ENCODE data around the gene DPH7.
"Not testable (repeated sequence)": the region's sequence is repeated elsewhere in the genome, so short reads cannot be mapped to it uniquely, and the experiment has no call there.

Gene DPH7

GRCh38 chr9:137545123-137545522 lies 33.6 kb downstream of the DPH7 start:
- DNase-seq (no peak), ATAC-seq (no peak)

DNA sequence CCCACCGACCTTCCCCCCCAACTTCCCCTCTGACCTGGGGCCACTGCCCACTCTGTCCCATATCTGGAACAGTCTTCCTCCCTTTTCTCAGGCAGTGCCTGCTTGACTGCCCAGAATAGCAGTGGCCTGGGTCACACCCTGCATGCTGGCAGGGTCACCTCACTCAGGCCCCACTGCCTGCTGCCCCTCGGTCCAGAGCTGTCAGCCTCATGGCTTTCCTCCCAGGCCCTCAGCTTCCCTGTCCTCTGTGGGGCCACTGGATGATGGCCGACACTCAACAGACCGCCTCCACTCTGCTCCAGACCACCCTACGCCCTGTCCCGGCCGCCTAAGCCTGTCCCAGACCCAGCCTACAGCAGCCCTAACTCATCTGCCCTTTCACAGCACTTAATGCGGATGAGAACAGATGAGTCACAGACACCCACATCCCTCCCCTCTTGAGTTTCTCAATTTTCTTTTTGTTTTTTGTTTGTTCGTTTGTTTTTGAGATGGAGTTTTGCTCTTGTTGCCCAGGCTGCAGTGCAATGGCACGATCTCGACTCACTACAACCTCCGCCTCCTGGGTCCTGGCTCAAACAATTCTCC lies 34.5 kb downstream of the DPH7 start:
- ATAC-seq (peak; percentile 63), DNase-seq (no peak)

DNA sequence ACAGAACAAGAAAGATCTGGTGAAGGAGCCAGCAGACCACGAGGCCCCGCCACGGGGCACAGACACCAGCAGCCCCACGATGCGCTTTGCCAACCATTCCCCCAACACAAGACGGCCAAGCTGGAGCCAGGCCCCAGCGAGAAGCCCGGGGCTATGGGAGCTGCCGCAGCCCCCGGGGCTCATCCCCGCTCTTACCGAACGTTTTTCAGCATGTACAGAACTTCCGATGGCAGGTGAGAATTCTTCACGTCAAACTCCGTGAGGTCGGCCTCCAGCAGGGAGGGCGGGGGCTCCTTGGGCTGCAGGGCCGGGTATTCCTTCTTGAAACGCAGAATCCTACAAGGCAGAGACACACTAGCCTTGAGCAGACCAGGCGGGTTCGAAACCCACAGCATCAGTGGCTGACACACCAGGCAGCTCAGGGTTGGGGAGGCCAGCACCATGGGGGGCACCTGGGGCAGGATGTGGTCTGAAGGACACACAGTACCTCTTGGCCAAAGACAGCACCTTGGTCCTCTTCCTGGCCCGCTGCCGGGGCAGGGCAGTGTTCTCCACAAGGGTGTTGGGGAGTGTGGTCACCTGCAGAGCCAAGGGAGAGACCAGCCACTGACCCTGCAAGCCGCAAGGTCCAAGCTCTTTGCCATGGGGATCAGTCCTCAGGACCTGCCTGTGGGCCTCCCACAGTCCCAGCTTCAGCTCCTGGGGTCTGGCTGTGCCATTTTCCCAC lies 35.3 kb downstream of the DPH7 start:
- DNase-seq (no peak), ATAC-seq (no peak)

DNA sequence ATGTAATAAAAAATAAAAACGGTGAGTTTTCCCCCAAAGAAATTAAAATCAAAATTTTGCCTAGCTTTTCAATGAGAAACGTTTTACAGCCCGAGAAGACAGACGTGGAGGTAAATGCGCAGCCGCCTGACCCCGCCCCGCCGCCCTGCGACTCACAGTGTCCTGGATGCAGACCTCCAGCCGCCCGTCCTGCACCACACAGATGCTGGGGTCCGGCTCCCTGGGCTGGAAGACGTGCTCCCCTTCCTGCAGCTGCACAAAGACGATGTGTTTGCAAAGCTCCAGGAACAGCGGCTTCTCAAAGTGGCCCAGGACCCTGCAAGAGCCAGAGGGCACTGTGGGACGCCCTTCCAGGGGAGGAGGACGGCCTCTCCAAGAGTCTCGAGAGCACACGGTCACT lies 36.2 kb downstream of the DPH7 start:
- DNase-seq (no peak), ATAC-seq (no peak)

DNA sequence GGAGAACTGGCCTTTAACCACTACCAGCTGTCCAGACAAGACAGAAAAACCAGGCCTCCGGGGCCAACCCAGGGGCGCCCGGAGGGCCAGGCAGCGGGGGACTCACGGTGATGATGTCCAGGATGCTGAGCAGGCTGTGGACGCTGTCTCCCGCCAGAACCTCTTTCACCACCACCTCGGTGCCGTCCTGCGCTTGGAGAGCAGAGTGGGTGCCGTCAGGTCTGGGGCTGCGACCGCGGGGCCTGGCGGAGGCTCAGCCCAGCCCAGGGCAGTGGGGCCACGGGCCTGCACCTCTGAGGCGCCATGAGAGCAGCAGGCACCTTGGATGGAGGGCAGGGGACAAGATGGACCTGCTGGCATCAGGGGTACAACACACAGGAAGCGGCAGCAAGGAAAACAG lies 38.2 kb downstream of the DPH7 start:
- ATAC-seq (no peak), DNase-seq (no peak)

DNA sequence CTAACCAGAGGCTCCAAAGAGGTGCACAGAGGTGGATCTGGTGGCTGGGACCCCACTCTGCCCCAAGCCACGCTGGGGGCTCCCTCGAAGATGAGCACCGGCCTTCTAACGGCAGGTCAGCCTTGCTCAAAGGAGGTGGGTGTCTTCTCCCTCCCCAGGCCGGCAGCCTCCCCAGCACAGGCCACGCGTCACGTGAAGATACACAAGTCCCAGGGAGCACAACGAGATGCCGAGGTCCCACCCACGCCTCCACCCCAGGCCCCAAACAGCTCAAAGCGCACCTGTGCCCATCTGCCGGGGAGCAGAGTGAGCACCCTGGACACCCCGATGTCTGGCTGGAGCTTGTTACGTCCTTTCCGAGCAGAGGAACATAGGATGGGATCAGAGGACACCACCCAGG lies 40.7 kb downstream of the DPH7 start:
- ATAC-seq, result no peak
- DNase-seq, result no peak

GRCh38 chr9:137536594-137537131 lies 42.1 kb downstream of the DPH7 start:
- ATAC-seq, result not testable (repeated sequence)
- peak; percentile 17 for DNase-seq

DNA sequence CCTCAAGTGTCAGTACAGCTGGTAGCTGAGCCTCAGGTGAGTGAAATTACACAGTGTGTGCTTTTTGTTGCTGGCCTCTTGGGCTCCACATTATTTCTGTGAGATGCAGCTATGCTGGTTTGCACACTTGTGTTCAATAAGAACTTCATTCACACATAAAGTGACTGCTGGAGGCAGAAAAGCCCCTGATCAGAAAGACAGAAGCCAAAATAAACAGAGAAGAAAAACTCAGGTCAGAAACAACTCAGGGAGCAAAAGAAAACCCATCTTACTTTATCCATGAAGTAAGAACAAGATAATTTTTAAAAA lies 43.7 kb downstream of the DPH7 start:
- no peak for ATAC-seq
- no peak for DNase-seq

DNA sequence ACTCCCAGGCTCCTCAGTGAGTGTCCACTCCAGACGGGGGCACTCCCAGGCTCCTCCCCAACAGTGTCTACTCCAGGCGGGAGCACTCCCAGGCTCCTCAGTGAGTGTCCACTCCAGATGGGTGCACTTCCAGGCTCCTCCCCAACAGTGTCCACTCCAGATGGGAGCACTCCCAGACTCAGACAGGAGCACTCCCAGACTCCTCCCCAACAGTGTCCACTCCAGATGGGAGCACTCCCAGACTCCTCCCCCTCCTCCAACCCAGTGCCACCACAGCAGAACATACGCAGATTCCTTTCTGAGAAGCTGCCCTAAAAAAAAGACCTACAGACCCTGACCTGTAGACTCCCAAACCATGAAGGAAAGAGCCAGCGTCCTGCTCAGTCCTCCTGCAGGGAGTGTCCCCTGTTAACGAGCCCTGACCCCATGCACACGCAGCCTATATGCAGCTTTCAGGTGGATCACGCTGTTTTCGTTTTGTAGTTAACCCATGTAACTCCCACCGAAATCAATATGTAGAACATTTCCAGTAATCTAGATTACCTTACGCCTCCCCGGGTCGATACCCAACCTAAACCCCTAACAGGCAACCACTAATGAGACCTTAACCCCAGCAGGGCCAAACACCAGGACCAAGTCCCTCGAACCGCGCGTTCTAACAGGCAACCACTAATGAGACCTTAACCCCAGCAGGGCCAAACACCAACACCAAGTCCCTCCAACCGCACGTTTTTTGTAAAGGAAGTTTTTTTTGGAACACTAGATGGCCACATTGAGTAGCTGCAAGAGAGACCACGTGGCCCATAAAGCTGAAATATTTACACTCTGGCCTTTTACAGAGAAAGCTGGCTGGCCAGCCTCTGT lies 44.2 kb downstream of the DPH7 start:
- DNase-seq (peak; percentile 25), ATAC-seq (peak; percentile 63)

DNA sequence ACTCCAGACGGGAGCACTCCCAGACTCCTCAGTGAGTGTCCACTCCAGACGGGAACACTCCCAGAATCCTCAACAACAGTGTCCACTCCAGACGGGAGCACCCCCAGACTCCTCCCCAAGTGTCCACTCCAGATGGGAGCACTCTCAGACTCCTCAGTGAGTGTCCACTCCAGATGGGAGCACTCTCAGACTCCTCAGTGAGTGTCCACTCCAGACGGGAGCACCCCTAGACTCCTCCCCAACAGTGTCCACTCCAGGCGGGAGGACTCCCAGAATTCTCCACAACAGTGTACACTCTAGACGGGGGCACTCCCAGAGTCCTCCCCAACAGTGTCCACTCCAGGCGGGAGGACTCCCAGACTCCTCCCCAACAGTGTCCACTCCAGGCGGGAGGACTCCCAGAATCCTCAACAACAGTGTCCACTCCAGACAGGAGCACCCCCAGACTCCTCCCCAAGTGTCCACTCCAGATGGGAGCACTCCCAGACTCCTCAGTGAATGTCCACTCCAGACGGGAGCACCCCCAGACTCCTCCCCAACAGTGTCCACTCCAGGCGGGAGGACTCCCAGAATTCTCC lies 45.7 kb downstream of the DPH7 start:
- ATAC-seq, DNase-seq: not testable (repeated sequence)

- no peak for DNase-seq
- ATAC-seq, result no peak
Observed at GRCh38 chr9:137531099-137531765, 47.5 kb downstream of the DPH7 start.

GRCh38 chr9:137530331-137530730 lies 48.4 kb downstream of the DPH7 start:
- no peak for ATAC-seq
- no peak for DNase-seq

DNA sequence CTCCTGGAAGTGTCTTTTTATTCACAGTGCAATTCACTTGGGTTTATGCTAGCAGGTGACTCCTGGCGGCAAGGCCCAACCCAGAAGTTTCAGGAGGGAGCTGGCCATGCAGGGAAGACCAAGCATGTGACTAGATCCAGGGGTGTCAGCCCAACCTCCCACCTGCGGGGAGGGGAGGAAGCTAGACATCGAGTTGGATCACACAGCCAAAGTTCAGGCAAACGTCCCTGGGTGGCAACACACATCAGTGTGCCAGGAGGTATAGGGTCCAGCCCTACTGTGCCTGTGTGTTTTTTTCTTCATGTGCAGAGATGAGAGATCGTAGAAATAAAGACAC lies 53.8 kb downstream of the DPH7 start:
- ATAC-seq, result no peak
- no peak for DNase-seq

GRCh38 chr9:137524161-137524980 lies 54.4 kb downstream of the DPH7 start:
- ATAC-seq (no peak), DNase-seq (no peak)

DNA sequence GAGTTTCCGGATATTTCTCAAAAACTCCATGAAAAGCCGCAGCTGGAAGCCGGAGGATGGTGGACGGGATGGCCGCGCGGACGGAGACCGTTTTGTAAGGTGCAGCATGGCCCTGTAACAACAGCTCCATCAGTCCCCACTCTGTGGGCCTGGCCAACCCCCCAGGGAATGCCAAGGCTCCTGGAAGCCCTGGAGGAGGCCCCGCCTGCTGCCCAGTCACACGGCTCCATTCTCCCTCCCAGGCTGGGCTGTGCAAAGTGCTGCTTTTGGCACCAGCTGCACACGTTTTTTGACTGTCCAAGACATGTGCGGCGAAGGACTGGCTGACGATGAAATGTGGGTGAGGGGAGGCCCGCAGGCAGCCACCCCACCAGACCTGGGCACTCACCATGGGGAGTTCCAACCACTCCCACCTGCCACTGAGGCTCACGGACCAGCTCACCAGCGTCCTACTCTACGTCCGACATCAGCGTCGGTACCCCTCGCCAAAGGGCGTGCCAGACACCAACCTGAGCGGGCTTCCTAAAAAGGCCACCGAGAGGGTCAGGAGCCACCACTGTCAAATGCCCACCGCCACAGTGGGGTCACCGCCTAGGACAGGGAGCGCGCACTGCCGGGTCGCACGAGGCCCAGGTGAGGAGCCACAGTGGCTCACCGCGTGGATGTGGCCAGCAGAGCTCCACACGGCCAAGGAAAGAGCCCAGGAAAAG lies 55.8 kb downstream of the DPH7 start:
- DNase-seq (no peak), ATAC-seq (no peak)

DNA sequence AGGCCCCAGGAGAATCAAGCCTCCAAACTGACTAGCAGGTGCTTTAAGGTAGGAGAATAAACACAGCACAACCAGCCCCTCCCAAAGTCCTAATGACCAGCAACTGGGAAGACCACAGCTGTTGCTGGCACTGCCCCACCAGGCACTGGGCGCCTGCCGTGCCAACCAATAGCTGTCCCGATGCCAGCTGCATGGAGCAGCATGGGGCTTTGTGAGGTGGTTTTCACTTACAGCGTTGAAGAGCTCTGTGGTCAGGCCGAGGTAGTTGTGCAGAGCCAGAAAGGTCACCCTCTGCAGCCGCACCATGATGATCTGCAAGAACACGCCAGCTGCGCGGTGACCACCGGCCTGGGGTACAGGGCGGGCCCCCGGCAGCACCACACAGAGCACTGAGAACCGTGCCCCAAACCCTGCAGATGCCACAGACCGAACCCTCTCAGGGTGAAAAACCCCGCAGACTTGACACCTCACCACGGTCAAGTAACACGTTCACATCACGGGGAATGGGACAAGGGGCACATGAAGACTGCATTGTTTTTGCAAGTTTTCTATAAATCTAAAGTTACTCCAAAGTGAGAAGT lies 57.2 kb downstream of the DPH7 start:
- DNase-seq (no peak), ATAC-seq (no peak)

GRCh38 chr9:137520614-137521404 lies 57.9 kb downstream of the DPH7 start:
- DNase-seq (no peak), ATAC-seq (no peak)

DNA sequence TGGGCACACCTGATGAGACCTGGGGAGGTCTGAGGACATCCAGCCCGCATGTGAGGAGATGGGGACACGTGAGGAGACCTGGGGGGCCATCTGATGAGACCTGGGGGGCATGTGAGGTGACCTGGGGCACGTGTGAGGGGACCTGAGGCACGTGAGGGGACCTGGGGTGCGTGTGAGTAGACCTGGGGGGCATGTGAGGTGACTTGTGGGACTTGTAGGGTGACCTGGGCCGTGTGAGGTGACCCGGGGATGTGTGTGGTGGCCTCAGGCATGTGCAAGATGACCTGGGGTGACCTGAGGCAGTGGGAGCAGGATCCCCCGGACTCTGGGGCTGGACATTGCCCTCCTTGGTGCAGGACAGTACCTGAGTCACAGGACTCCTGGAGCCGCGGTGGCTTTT lies 59.2 kb downstream of the DPH7 start:
- no peak for ATAC-seq
- DNase-seq, result no peak

DNA sequence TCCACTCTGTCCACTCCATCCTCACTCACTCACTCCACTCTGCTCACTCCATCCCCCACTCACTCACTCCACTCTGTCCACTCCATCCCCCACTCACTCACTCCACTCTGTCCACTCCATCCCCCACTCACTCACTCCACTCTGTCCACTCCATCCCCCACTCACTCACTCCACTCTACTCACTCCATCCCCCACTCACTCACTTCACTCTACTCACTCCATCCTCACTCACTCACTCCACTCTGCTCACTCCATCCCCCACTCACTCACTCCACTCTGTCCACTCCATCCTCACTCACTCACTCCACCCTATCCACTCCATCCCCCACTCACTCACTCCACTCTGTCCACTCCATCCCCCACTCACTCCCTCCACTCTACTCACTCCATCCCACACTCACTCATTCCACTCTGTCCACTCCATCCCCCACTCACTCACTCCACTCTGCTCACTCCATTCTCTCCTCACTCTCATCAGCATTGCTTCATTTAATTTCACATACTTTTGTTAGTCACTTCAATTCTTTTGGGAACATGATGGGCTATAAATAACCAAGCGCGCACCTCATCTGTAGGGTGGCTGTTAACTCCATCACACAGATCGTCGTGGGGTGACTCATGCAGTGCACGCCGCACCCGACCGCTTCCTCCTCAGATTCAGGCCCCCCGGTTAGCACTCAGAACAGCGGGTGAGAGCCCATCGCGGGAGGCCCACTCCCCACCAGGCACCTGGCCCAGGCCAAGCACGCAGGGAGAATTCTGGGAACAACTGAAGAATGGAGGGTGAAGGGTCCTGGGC lies 59.9 kb downstream of the DPH7 start:
- not testable (repeated sequence) for DNase-seq, ATAC-seq
